GM21423 (cell line): ENCODE data around the gene NEBL.

Experiments
- ATAC-seq: cut with Tn5 transposase; IDR thresholded peaks from one replicate; pipeline ENCODE4 v1.9.1; 2021; ENCODE audit warnings: mild to moderate bottlenecking, moderate library complexity; ENCODE audit not compliant: unreplicated experiment

NEBL gene

DNA sequence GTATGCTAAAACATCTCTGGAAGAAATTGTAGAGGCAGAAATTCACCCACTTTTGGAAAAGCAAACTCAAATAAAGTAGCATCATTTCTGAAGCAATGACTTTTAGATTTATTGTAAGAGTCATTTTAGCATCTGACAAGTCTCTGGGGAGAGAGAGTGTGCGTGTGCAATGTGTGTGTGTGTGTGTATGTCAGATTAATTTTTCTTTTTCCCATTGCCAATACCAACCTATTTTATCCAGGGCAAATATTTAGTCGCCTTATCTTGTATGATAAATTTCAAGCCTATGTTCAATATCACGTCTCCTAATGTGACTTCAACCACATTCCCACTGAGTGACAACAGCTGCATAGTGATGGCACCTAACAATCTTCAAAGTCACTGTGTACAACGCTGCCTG is 101.7 kb downstream of the NEBL start:
- no peak for ATAC-seq

DNA sequence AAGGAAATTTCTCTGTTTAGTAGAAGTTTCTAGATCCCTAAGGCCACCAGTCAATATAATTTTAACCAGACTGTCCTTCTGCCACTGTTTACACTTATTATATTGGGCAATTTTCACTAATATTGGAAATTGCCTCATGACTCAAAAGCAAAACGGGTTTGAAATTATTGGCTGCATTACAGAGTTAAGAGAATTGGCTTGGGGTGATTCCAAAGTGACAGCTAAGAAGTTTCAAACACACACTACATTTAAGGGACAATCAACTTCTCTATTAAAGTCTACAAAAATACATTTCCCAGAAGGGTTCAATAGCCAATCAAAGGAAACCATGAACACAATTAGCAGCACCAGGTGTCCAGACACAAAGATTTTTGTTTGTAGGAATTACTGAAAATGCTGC is 111.9 kb downstream of the NEBL start:
- ATAC-seq = no peak

DNA sequence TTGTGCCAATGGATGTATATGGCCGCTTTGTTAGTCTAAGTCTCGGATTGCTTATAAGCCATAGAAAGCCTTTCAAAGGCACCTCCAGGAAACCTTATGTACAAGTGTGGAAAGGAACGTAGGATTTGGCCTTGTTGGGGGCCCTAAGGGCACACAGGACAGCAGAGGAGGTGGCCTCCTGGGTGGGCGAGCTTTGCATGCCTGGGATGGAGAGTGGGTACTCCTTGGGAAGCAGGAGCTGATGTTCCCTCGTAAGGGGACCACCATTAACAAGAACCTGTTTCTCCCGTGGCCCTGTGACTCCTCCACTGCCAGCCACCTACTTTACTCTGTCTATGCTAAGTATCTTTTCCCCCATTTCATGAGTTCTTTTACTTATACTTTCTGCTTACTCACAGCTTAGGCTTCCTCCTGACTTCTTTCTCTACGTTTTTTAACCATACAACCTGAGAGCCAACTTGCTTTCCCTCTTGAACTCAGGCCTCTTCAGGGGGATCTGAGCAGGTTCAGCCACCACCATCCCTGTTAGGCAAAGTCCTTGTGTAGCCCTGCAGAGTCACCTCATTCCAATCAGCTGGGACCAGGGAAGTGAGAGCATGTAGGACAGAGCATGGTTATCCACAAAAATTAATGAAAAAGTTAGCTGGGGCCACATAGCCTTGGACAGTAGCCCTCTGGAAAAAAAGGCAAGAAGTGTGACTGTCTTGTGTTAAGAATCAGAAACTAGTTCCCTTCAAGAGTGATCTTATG is 118.9 kb downstream of the NEBL start:
- ATAC-seq = no peak

DNA sequence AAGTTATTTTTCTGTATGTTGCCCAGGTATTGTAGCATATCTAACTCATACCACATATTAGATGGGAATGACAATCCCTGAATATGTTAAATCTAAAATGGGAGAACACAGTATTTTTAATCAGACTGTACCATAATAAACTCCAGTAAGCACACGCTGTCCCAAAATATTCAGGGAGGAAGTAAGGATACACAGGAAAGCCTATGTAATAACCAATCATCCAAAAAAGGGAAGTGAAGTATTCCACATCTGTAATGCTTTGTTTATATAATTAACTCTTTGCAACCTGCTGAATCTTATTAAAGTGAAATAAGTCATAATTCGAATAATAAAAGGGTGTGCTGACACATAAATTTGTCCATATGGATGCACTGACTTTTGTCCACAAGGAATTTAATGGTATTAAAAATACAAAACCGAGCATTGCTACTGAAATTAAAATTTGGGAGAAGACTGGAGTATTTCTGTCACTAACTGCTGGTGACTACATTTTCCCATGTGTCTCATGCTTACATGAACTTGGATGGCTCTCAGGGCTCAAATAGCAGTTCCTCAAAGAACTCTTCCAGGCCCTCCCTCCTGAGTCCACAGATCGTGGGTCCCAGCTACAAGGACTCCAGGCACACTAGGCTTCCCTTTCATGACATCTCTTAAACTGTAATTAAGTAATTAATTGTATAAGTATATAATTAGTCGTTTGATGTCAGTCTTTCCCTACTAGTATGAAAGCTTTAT is 120.6 kb downstream of the NEBL start:
- no peak for ATAC-seq

DNA sequence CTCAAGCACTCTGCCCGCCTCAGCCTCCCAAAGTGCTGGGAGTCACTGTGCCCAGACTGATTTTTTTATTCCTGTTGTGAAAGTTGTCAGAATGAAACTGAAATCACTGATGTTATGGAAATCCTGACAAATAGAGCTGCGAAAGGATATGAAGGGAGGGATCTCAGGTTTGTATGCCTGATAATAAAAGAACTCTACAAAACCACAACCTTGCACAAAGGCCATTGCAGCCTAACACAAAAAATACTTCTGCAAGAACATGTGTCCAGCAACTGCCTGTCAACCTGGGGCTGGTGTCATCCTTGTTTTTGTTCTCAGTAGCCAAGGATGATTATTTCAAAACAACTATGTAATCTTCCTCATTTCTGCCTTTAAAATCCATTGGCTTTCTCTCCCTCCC is 126.1 kb downstream of the NEBL start:
- no peak for ATAC-seq

DNA sequence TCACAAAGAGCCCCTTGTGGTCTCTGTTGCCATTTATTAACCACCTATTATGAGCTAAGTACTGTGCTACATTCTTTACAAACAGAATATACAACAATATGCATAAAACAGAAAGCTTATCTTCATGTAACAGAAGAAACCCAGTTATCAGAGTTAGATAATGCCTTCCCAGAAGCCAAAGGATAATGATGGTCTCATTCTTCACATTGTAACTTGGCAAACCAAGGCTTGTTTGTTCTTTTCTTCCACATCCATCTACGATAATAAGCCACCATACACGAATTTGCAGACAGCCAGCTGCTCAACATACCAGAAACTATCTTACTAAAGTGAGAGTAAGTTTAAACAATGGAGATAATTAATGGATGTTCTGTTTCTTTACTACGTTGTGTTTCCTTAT is 127.6 kb downstream of the NEBL start:
- ATAC-seq = no peak

DNA sequence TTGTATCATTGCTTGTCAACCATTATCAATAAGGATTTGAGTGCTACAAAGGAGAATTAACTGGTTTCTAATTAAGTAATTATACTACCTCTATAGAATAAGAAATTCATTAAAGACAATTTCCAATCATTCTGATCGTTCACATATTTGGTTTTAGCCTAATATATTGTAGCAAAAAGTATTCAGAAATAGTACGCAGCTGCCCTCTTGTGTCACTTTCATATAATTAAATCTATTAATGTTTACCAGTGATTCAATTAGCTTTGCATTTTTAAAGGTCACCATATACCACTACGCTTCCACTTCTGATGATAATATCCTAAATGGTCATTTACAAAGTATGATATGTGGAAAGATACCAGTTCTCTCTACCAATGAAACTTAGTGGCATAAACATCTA is 128.3 kb downstream of the NEBL start:
- no peak for ATAC-seq

DNA sequence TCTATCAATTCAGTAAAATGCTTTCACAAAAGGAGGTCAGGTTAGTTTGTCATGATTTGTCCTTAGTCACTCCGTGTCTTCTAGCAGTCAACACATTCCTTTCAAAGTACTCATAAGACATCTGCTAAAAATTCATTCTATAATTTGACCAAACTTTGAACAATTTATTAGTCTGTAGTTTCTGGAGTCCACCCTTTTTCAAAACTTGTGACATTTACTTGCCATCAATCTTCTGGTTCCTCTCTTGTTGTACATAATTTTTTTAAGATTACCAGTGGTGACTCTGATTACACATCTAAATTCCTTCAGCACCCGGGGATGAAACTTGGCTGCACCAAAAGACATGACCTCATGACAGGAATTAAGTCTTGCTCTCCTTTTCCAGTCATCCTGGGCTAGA is 130.1 kb downstream of the NEBL start:
- ATAC-seq = no peak

DNA sequence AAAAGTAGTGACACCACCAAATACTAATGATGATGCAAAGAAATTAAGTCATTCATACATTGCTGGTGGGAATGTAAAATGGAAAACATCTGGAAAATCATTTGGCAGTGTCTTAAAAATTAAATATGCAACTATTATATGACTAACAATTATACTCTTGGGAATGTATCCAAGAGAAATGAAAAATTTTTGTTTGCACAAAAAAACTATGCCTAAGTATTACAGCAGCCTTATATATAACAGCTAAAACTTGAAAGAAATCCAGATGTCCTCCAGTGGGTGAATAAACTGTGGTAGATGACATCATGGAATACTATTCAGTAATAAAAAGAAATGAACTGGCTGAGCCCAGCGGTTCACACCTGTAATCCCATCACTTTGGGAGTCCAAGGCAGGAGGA is 132.0 kb downstream of the NEBL start:
- ATAC-seq = no peak

DNA sequence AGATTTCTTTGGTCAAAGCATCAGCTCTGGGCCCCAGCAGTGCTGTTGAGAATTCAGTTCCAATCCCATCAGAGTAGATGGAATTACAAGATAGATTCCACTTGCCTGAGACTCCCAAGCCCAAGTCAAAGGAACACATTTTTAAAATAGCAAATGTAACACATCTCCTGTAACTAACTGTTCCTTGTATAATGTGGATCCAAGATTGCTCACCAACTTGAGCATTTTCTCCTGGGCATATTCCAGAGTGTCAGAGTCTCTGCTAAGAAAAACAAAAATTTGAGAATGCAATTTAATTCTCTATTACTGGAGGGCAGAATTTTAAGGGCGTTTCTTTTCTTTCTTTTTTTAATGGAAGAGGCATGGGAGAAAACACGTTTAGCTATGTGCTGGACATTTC is 136.7 kb downstream of the NEBL start:
- no peak for ATAC-seq

DNA sequence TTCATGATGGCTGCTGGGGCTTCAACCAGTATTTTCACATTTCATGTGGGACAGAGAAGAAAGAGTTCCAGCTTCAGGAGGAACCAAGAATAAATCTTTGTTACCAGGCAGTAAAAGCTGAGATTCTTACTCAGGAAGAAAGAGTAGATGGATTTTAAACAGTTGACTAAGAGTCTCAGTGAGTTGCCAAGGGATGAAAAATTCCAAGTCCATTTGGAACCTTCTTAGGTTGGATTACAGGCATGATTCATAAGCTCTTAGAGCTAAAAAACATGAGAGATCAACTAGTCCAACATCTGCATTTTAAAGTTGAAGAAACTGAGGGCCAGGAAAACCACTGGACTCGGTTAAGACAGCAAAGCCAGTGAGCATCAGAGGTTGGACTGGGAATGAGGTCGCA is 148.6 kb downstream of the NEBL start:
- no peak for ATAC-seq

DNA sequence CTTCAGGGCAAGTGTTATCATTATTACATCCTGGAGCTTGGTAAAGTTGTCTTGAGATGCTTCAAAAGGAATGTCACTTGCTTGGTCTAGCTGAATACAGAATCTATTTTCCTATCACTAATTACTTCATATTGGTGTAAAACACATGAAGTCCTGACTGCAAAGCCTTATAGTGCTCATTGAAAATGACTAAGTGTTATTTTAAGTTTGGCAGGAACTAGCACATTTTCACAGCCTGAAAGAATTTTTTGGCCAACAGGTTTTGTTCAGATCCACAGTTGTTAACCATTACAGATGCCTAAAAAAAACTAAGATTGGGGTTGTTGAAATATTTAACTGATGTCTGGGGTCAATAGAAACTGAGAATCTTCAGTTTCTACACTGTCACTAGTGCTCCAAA is 149.3 kb downstream of the NEBL start:
- ATAC-seq = no peak

DNA sequence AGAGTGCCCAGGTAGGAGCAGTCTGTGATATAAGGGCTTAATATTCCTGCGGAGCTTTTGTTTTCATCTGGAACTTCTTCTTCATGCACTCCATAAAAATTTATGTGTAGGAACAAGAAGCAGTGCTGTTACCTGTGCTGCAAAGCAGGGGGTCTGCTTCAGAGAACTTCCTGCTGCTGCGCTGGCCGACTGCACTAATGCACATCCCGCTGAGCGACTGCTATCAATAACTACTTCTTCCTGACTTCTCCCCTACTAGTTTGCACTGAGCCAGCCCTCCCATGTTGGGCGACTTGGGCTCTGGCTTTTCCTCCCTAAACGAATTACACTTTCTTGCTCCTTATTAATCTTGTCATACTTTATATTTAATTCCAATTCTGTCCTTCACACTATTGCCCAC is 150.3 kb downstream of the NEBL start:
- ATAC-seq = no peak

DNA sequence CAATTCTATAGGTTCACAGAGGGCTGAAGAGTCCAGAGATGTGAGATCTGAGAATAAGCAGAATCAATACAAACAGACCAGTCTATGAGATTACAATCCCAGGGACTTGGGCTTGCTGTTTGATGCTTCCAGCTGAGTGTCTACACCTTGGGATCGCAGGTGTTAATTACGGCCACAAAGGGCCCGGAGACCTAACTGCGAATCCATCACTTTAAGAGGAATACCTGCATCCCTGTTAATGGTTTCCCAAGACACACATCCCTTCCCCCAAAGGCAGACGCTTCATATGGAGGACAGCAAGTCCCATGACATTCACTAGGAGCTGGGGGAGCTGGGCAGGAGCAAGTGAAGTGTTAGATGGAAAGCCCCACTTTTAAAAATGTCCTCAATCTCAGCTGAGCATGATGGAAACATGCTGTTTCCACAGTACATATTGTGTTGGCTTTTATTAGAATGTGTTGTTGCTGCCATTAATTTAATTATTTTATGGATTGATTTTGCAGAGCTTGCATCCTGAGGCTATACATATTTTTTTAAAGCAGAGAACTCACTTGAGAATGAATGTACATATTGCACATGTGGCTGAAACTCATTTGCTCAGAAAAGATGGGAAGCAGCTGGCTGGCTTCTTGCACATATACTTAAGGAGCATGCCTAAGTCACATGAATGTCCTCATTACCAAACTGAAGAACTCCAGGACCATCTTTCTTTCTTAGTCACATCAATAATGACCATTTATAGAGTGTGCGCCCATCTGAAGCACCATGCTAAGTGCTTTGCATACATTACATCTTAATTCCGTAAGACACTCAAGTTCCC is 151.3 kb downstream of the NEBL start:
- ATAC-seq = no peak

DNA sequence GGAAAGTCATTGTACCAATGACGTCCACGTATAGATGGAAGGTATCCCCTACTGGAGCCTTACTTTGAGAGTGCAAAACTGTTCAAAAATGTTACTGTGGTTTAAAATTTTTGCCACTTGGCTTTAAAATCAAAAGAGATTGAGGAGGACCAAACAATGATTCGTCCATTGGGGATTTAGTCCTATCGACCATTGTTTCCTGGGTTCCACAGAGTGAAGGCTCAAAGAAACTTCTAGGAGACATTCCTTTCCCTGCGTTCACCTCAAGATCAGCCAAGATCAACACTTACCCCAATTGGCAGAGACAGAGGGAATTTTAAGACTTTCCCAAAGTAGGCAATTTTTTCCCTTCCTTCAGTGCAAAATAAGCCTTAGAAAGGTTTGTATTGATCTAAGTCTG is 152.3 kb downstream of the NEBL start:
- ATAC-seq = no peak

DNA sequence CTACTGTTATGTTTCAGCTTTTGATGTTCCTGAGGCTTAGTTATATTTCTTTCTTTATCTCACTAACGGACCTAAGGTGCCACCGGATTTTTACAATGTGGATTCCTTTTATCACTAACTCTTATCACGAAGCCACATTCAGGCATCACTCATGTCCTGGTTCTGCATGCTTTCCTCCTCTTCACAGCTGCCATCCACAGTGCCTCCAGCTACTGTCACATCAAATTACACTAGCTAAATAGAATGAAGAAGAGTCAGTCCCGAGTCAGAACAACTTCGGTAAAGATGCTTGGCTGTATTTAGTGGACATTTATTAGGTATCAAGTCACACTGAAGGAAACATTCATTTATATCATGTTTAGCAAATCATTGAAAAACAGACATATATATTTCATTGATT is 153.2 kb downstream of the NEBL start:
- no peak for ATAC-seq

DNA sequence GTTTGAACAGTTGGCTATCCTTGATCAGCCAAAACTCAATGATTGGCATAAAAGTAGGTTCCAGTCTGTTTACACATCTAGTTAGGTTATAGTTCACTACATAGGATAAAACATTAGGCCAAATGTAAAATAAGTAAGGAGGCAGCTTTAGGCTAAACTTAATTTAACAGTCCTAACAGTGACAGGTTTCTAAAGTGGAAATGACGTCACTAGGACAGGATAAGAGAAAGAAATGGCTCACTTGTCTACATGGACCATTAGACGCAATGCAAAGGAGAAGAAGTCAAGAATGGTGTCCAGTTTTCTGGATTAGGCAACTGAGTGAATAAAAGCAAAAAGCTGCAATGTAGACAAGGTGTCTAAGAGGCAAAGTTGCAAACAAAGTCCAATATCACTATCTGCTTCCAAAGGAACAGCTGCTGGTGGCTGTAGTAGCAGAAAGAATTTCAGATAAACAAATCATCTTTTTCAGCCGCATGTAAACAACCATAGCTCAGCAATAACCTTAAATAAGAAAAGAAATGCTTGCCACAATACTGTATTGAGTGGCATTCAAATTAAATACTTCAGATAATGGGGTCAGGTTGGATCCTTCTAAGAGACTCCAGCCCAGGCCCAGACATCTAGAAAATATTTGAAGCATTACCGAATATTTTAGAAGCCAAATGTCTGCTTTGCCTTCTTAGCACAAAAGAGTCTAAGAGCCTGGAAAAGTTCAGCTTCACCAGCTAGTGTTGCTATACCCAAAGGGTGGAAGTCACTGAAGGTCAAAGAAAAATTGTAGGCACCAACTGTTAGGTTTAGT is 154.2 kb downstream of the NEBL start:
- no peak for ATAC-seq

DNA sequence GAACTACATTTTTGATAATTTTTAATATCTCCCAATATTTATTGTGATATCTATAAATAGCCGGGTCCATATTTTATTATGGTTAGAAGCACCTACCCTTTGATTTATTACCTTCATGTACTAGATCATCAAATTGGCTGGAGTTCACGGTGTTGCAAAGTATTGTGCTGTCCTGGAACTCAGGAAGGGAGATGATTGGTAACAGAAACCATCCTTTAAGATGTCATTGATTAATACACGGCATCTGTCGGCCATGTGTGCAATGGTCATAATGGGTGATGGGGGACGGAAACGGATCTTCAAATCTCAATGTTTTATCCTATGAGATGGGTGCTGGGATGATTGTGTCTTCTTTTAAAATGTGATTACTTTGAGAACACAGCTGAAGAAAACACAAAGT is 157.0 kb downstream of the NEBL start:
- no peak for ATAC-seq

DNA sequence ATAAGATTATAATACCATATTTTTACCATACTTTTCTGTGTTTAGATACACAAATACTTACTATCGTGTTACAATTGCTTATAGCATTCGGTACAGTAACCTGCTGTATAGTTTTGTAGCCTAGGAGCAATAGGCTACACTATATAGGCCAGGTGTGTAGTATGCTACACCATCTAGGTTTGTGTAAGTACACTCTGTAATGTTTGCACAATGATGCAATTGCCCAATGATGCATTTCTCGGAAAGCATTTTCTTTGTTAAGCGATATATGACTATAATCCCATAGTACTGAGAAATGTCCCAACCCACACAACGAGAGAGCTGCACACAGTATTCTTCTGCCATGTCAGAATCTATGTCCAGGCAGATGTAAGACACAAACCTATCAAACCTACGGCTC is 160.0 kb downstream of the NEBL start:
- ATAC-seq = no peak
